ENCODE results near the gene TERC.

DNA sequence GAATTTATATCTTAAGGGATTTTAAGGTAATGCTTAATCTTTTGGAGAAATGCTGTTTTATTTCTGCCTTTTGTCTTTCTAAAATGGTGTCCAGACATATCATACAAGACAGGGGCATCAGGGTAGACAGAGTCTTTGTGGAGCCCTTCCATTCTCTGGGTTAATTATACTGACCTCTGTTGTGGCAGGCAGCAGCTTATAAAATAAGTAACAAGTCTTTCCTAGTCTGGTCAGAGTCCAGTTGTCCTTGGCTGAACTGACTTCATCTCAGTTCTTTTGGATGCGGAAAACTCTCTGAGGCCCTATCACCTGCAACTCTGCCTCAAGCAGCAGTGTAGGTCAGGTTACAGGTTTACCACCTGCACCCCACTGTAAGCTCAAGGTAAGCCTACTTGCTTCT, 27.5 kb upstream of the TERC start:
- TF ChIP-seq, protein P1, sequence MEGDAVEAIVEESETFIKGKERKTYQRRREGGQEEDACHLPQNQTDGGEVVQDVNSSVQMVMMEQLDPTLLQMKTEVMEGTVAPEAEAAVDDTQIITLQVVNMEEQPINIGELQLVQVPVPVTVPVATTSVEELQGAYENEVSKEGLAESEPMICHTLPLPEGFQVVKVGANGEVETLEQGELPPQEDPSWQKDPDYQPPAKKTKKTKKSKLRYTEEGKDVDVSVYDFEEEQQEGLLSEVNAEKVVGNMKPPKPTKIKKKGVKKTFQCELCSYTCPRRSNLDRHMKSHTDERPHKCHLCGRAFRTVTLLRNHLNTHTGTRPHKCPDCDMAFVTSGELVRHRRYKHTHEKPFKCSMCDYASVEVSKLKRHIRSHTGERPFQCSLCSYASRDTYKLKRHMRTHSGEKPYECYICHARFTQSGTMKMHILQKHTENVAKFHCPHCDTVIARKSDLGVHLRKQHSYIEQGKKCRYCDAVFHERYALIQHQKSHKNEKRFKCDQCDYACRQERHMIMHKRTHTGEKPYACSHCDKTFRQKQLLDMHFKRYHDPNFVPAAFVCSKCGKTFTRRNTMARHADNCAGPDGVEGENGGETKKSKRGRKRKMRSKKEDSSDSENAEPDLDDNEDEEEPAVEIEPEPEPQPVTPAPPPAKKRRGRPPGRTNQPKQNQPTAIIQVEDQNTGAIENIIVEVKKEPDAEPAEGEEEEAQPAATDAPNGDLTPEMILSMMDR (IDR thresholded peaks at IDR 0.05) = no peak
- TF ChIP-seq EP300 (IDR thresholded peaks at IDR 0.05) = no peak
- no peak for TF ChIP-seq CEBPB (IDR thresholded peaks at IDR 0.05)
- TF ChIP-seq RCOR1 (IDR thresholded peaks at IDR 0.05; ENCODE audit: low read depth, low read length) = no peak
- no peak for TF ChIP-seq KDM1A (IDR thresholded peaks at IDR 0.05; ENCODE audit: low read depth)
- TF ChIP-seq, protein P2, sequence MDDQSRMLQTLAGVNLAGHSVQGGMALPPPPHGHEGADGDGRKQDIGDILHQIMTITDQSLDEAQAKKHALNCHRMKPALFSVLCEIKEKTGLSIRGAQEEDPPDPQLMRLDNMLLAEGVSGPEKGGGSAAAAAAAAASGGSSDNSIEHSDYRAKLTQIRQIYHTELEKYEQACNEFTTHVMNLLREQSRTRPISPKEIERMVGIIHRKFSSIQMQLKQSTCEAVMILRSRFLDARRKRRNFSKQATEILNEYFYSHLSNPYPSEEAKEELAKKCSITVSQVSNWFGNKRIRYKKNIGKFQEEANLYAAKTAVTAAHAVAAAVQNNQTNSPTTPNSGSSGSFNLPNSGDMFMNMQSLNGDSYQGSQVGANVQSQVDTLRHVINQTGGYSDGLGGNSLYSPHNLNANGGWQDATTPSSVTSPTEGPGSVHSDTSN (IDR thresholded peaks at IDR 0.05) = no peak
- no peak for TF ChIP-seq E2F6 (IDR thresholded peaks at IDR 0.05; ENCODE audit: borderline replicate concordance, low read depth)
- no peak for TF ChIP-seq SMC3 (IDR thresholded peaks at IDR 0.05)
- no peak for TF ChIP-seq RFX5 (IDR thresholded peaks at IDR 0.05)
- no peak for TF ChIP-seq RAD21 (conservative IDR thresholded peaks at IDR 0.05 in 1 of 2, IDR thresholded peaks at IDR 0.05 in 1 of 2)
- no peak for TF ChIP-seq HOXB5 (CRISPR knock-in tag; IDR thresholded peaks at IDR 0.05)
- TF ChIP-seq POLR2A (IDR thresholded peaks at IDR 0.05; ENCODE audit: low read length) = no peak

Measured in A549 (cell line).